NCI-H748 treated with DMSO at 0.1 percent for 48 hours (cell line): Measurements from ENCODE around the gene TEX35.

Experiments
- DNase-seq: peaks from one replicate; lab custom pipeline; 2025; lab: John Stamatoyannopoulos, UW

TEX35 gene

GRCh38 chr1:178520803-178521202, 7.9 kb downstream of the TEX35 start:
- no peak for DNase-seq

GRCh38 chr1:178521241-178521640, 8.3 kb downstream of the TEX35 start:
- DNase-seq, result no peak

- no peak for DNase-seq
Measured at GRCh38 chr1:178527117-178527516, 14.2 kb downstream of the TEX35 start.

- no peak for DNase-seq
Measured at GRCh38 chr1:178528228-178528952, 15.5 kb downstream of the TEX35 start.

- no peak for DNase-seq
Measured at GRCh38 chr1:178528953-178529335, 16.0 kb downstream of the TEX35 start.

- no peak for DNase-seq
Measured at GRCh38 chr1:178529364-178530036, 16.6 kb downstream of the TEX35 start.

- no peak for DNase-seq
Measured at GRCh38 chr1:178530037-178530402, 17.1 kb downstream of the TEX35 start.

- DNase-seq, result no peak
Measured at GRCh38 chr1:178530502-178530901, 17.6 kb downstream of the TEX35 start.

GRCh38 chr1:178531887-178532286, 19.0 kb downstream of the TEX35 start:
- DNase-seq, result no peak

- DNase-seq, result peak; percentile 43
Measured at GRCh38 chr1:178532392-178532791, 19.5 kb downstream of the TEX35 start.

- no peak for DNase-seq
Measured at GRCh38 chr1:178533121-178533946, 20.4 kb downstream of the TEX35 start.

GRCh38 chr1:178534137-178534868, 21.4 kb downstream of the TEX35 start:
- no peak for DNase-seq

GRCh38 chr1:178536329-178536728, 23.4 kb downstream of the TEX35 start:
- DNase-seq, result no peak

- DNase-seq, result no peak
Measured at GRCh38 chr1:178536844-178537371, 24.0 kb downstream of the TEX35 start.

GRCh38 chr1:178537382-178538090, 24.6 kb downstream of the TEX35 start:
- DNase-seq, result no peak

GRCh38 chr1:178538192-178538916, 25.4 kb downstream of the TEX35 start:
- DNase-seq, result no peak

- no peak for DNase-seq
Measured at GRCh38 chr1:178539291-178539690, 26.4 kb downstream of the TEX35 start.

GRCh38 chr1:178540204-178540603, 27.3 kb downstream of the TEX35 start:
- DNase-seq, result no peak

- no peak for DNase-seq
Measured at GRCh38 chr1:178540646-178541045, 27.7 kb downstream of the TEX35 start.

GRCh38 chr1:178541379-178541778, 28.5 kb downstream of the TEX35 start:
- no peak for DNase-seq
